CD4-positive, alpha-beta T cell (primary cell): Measurements from ENCODE around the gene RAPGEF3. TPM values are rescaled to one million over a fixed set of nuclear protein-coding genes. Genes with fewer than 3 reads are reported as not detected.

Experiments used
- ATAC-seq: fragments of 200-7000 bp; cut with Tn5 transposase; one replicate; pipeline ENCODE4 v1.10.0; 2022; ENCODE audit warnings: mild to moderate bottlenecking; ENCODE audit not compliant: poor library complexity
- CTCF ChIA-PET: fragments of 350-600 bp; sonication (Branson Sonifier 250); formaldehyde crosslinking; loops from one replicate; lab custom pipeline; 2021; ENCODE audit warnings: antibody characterized with exemption, inconsistent platforms; lab: Charles Lee
- POLR2A ChIA-PET: fragments of 350-600 bp; sonication (Branson Sonifier 250); formaldehyde crosslinking; loops from one replicate; lab custom pipeline; 2021; ENCODE audit warnings: antibody characterized with exemption, inconsistent platforms; lab: Charles Lee
- DNase-seq, 14 experiments: peaks; one replicate each; pipeline ENCODE4 v3.0.0-alpha.2; 2013 to 2020; ENCODE audit warnings: mixed read lengths in 2 of 14
- H3K27ac ChIP-seq, 2 donors: one replicate each; pipeline versions ENCODE4 v1.5.1 to v1.7.0; 2013; ENCODE audit warnings: low read length in 2 of 2, low read depth in 1 of 2, mild to moderate bottlenecking in 1 of 2
- H3K27me3 ChIP-seq, 2 experiments: 1 replicate in 1 of 2; 2 replicates in 1 of 2; pipeline versions ENCODE4 v1.6.1 to v1.7.0; 2013; ENCODE audit warnings: low read length in 2 of 2, control low read depth in 1 of 2, mild to moderate bottlenecking in 1 of 2, moderate library complexity in 1 of 2; ENCODE audit not compliant: insufficient read depth in 2 of 2, control insufficient read depth in 1 of 2
- H3K36me3 ChIP-seq: one replicate; pipeline ENCODE4 v1.6.1; 2013; ENCODE audit warnings: low read length, control low read depth; ENCODE audit not compliant: insufficient read depth
- H3K4me1 ChIP-seq: one replicate; pipeline ENCODE4 v1.6.1; 2013; ENCODE audit warnings: low read length, control low read depth; ENCODE audit not compliant: insufficient read depth
- H3K4me3 ChIP-seq: one replicate; pipeline ENCODE4 v1.5.1; 2013; ENCODE audit warnings: mild to moderate bottlenecking, low read length, moderate library complexity
- H3K9me3 ChIP-seq, 2 experiments: 1 replicate in 1 of 2; 2 replicates in 1 of 2; pipeline versions ENCODE4 v1.6.1 to v1.7.0; 2013; ENCODE audit warnings: low read length in 2 of 2, mild to moderate bottlenecking in 2 of 2, control low read depth in 1 of 2, moderate library complexity in 1 of 2; ENCODE audit not compliant: control insufficient read depth in 1 of 2, insufficient read depth in 1 of 2
- H3K27ac Mint-ChIP-seq: one replicate; pipeline ENCODE4 v1.8.0; 2020; ENCODE audit warnings: mixed read lengths
- H3K27me3 Mint-ChIP-seq: one replicate; pipeline ENCODE4 v1.8.0; 2021; ENCODE audit warnings: mixed read lengths
- H3K36me3 Mint-ChIP-seq: one replicate; pipeline ENCODE4 v1.8.0; 2021; ENCODE audit warnings: low read depth, mixed read lengths
- H3K4me1 Mint-ChIP-seq: one replicate; pipeline ENCODE4 v1.8.0; 2021; ENCODE audit warnings: low read depth, mixed read lengths
- H3K4me3 Mint-ChIP-seq: one replicate; pipeline ENCODE4 v1.8.0; 2020; ENCODE audit warnings: mild to moderate bottlenecking, mixed read lengths
- H3K9me3 Mint-ChIP-seq: one replicate; pipeline ENCODE4 v1.8.0; 2020; ENCODE audit warnings: mixed read lengths
- CTCF ChIP-seq: fragments of 200-600 bp; IDR thresholded peaks from one replicate; pipeline ENCODE4 v1.8.0; 2022; ENCODE audit warnings: antibody characterized with exemption, mild to moderate bottlenecking
- intact Hi-C, 2 experiments: fragments of 100-400 bp; cut with DNase I in 1 of 2; cut with micrococcal nuclease in 1 of 2; formaldehyde crosslinking; loops; one replicate each; pipeline versions ENCODE4 v1.15.1 to v1.9.0; 2023 to 2025; cut with DNase I, micrococcal nuclease
- total RNA-seq, 174 experiments: library from RNA in 2 of 174; stranded (reverse) in 2 of 174; gene quantifications; one replicate each; pipeline ENCODE4 v1.2.3 and lab custom pipeline; 2021 to 2026

Gene RAPGEF3
- total RNA-seq, 2 experiments from 2014 or later: 0.17 to 0.33 TPM

DNA sequence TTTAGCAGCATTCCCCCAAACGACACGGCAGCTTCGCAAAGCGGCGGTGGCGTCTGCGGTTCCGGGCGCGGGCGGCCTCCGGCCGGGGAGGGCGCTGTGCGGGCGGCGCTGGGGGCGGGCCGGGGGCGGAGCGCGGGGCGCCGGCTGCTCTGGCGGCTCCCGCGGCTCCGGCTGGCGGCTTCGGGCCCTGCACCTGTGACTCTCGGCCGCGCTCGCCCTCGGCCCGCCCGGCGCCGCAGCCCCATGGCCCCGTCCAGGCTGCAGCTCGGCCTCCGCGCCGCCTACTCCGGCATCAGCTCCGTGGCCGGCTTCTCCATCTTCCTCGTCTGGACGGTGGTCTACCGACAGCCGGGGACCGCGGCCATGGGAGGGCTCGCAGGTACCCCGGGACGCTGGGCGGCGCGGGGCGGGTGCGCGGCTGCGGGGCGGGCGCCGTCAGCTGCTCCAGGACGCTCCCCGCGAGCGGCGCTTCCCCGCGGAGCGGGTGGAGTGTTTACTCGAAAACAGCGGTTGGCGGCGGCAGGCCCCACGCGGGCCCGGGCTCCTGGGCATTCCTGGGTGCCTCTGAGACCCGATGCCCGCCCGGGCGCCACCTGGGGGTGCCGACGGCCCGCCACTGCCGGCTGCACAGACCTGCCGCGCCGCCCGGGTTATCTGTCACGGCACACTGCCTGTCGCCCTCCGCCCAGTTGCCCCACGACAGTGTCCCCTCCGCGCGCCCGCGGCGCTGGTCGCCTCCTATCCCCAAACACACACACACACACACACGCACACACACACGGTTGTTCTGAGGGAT, 14.6 kb upstream of the RAPGEF3 start, which contains the start of gene SLC48A1:
SLC48A1 (plus strand) TSS at position 177 of the 796 bp plus-strand sequence; CDS start at position 244, 67 bp downstream.
- Histone ChIP-seq H3K4me3 (peak within 1 kb of the TSS; percentile 54), H3K27me3 (no peaks in the 10 kb centered on the region), H3K9me3 (no peaks in the 10 kb centered on the region), H3K4me1 (peaks cover 32% of the 10 kb centered on the region), H3K36me3 (no peaks in the 10 kb centered on the region), H3K27ac (no peak within 1 kb of the TSS)
- ChIA-PET CTCF (interaction anchor here (0.7 to 9.5 kb wide), 13 partner anchors 14 to 398 kb away, joined by 3 to 157 read pairs (median 4); partner anchors contain the start of genes RAPGEF3, RPAP3 and TMEM106C), POLR2A (interaction anchor here (0.6 to 2.2 kb wide), 15 partner anchors 10 to 1205 kb away, joined by 3 to 8 read pairs (median 3); partner anchors contain the start of genes RAPGEF3, RPAP3 and WNT1)
- H3K27ac Mint-ChIP-seq: peak within 1 kb of the TSS; percentile 77
- H3K4me1 Mint-ChIP-seq: peaks cover 29% of the 10 kb centered on the region
- DNase-seq (peak; percentile 57 to 91 (median 72)), ATAC-seq (peak; percentile 94)
- no peaks in the 10 kb centered on the region for H3K36me3 Mint-ChIP-seq
- H3K27me3 Mint-ChIP-seq: no peaks in the 10 kb centered on the region
- H3K4me3 Mint-ChIP-seq: peak within 1 kb of the TSS; percentile 92
- no peaks in the 10 kb centered on the region for H3K9me3 Mint-ChIP-seq
- TF ChIP-seq CTCF: peak; percentile 52
- intact Hi-C loops: no loop called here

DNA sequence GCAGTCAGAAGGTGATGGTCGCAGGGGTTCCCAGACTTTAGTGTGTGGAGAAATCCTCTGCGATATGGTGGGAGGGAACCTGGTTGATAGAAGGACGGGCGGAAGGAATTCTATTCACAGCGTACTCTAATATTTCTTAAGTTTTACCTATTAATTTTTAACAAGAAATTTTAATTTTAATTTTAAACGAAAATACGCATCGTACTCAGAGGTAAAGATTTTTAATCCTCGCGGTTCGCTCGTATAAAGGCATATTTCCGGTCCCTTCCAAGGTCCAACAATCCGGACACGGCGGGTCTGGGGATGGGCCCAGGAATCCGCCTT, 14.0 kb upstream of the RAPGEF3 start:
- Histone ChIP-seq H3K27ac (no peak overlapping the region), H3K9me3 (no peaks in the 10 kb centered on the region), H3K36me3 (no peaks in the 10 kb centered on the region), H3K4me3 (peak overlapping the region; percentile 54), H3K27me3 (no peaks in the 10 kb centered on the region), H3K4me1 (peaks cover 32% of the 10 kb centered on the region)
- H3K4me3 Mint-ChIP-seq: peak overlapping the region; percentile 92
- no peaks in the 10 kb centered on the region for H3K9me3 Mint-ChIP-seq
- H3K36me3 Mint-ChIP-seq: no peaks in the 10 kb centered on the region
- no peak for ATAC-seq
- ChIA-PET CTCF (interaction anchor here (0.8 to 9.5 kb wide), 12 partner anchors 14 to 191 kb away, joined by 3 to 157 read pairs (median 4); partner anchors contain the start of genes RAPGEF3, RPAP3 and TMEM106C), POLR2A (interaction anchor here (0.6 to 2.2 kb wide), 13 partner anchors 10 to 1205 kb away, joined by 3 to 8 read pairs (median 4); partner anchors contain the start of genes RAPGEF3, RPAP3 and WNT1)
- no peak for TF ChIP-seq CTCF
- no peak for DNase-seq
- H3K27ac Mint-ChIP-seq: peak overlapping the region; percentile 77
- no peaks in the 10 kb centered on the region for H3K27me3 Mint-ChIP-seq
- H3K4me1 Mint-ChIP-seq: peaks cover 24% of the 10 kb centered on the region
- intact Hi-C loops: no loop called here

GRCh38 chr12:47772094-47772660, 13.5 kb upstream of the RAPGEF3 start:
- DNase-seq (no peak), ATAC-seq (no peak)
- Histone ChIP-seq H3K4me3 (no peak overlapping the region), H3K36me3 (no peaks in the 10 kb centered on the region), H3K4me1 (peaks cover 32% of the 10 kb centered on the region), H3K27me3 (no peaks in the 10 kb centered on the region), H3K27ac (no peak overlapping the region), H3K9me3 (no peaks in the 10 kb centered on the region)
- no peak for TF ChIP-seq CTCF
- intact Hi-C loops: no loop called here
- Mint-ChIP-seq H3K9me3 (no peaks in the 10 kb centered on the region), H3K4me3 (peak overlapping the region; percentile 92), H3K27ac (peak overlapping the region; percentile 77), H3K36me3 (no peaks in the 10 kb centered on the region), H3K27me3 (no peaks in the 10 kb centered on the region), H3K4me1 (peaks cover 24% of the 10 kb centered on the region)
- ChIA-PET POLR2A (interaction anchor here (0.6 to 2.2 kb wide), 12 partner anchors 9 to 1206 kb away, joined by 3 to 8 read pairs (median 4); partner anchors contain the start of genes RAPGEF3, RPAP3 and WNT1), CTCF (interaction anchor here (0.8 to 9.5 kb wide), 12 partner anchors 13 to 191 kb away, joined by 3 to 157 read pairs (median 4); partner anchors contain the start of genes RAPGEF3, RPAP3 and TMEM106C)
